Stomach (tissue), 9 donors: ENCODE measurements around the gene MED22. TPM values are rescaled to one million over a fixed set of nuclear protein-coding genes. Genes with fewer than 3 reads are reported as not detected.

ENCODE experiments used
- DNase-seq, 2 donors: peaks; one replicate each; pipeline versions ENCODE4 v3.0.0 to v3.0.0-alpha.2; 2013 to 2019
- H3K27ac ChIP-seq, 5 donors: fragments of 200-600 bp in 4 of 5; sonication (generic) in 4 of 5; one replicate each; pipeline ENCODE4 v1.5.1; 2013 to 2019; ENCODE audit warnings: mild to moderate bottlenecking in 1 of 5, moderate library complexity in 1 of 5
- H3K27me3 ChIP-seq, 3 donors: fragments of 200-600 bp; sonication (generic); one replicate each; pipeline ENCODE4 v1.5.1; 2017 to 2019; ENCODE audit warnings: mixed run types in 1 of 3
- H3K36me3 ChIP-seq, 4 donors: fragments of 200-600 bp; sonication (generic); 1 replicate in 3 of 4; 2 replicates in 1 of 4; pipeline ENCODE4 v1.5.1; 2016 to 2019
- H3K4me1 ChIP-seq, 4 donors: fragments of 200-600 bp; sonication (generic); one replicate each; pipeline ENCODE4 v1.5.1; 2016 to 2019
- H3K4me3 ChIP-seq, 4 donors: fragments of 200-600 bp; sonication (generic) in 3 of 4; one replicate each; pipeline ENCODE4 v1.5.1; 2016 to 2019; ENCODE audit warnings: mild to moderate bottlenecking in 1 of 4
- H3K9me3 ChIP-seq, 4 donors: fragments of 200-600 bp; sonication (generic); one replicate each; pipeline ENCODE4 v1.5.1; 2016 to 2019
- CTCF ChIP-seq, 7 experiments: fragments of 450-650 bp in 4 of 7; fragments of 200-600 bp in 3 of 7; sonication (generic) in 3 of 7; IDR thresholded peaks; one replicate each; pipeline ENCODE4 v1.5.1; 2016 to 2019; ENCODE audit warnings: antibody characterized with exemption in 7 of 7, control low read depth in 2 of 7, mild to moderate bottlenecking in 1 of 7
- EP300 ChIP-seq: sonication (generic); formaldehyde crosslinking; IDR thresholded peaks from one replicate; pipeline ENCODE4 v1.6.1; 2017; ENCODE audit warnings: antibody characterized with exemption
- POLR2A ChIP-seq, 4 donors: fragments of 450-650 bp; IDR thresholded peaks; one replicate each; pipeline ENCODE4 v1.6.1; 2016; ENCODE audit warnings: antibody characterized with exemption in 4 of 4, control low read depth in 2 of 4, mild to moderate bottlenecking in 1 of 4, moderate library complexity in 1 of 4
- POLR2AphosphoS5 ChIP-seq, 3 donors: sonication (generic); formaldehyde crosslinking; IDR thresholded peaks; one replicate each; pipeline ENCODE4 v1.6.1; 2016; ENCODE audit warnings: antibody characterized with exemption in 3 of 3
- WGBS, 5 donors: extraction: QIAGEN DNeasy Blood & Tissue Kit in 3 of 5; methylation state at CpG; one replicate each; pipeline versions ENCODE4 v1.1.5 to v1.1.7; 2013 to 2018; 5-methylcytosine and 5-hydroxymethylcytosine counted together
- intact Hi-C: fragments of 100-400 bp; cut with DNase I; formaldehyde crosslinking; loops from one replicate; pipeline ENCODE4 v1.15.1; 2023; ENCODE audit warnings: low total_unique reads
- polyA plus RNA-seq, 3 donors: library from polyadenylated mRNA; stranded (reverse); fragments of 200-250 nt; gene quantifications; one replicate each; pipeline ENCODE4 v1.2.3, GENCODE V29; 2013
- total RNA-seq, 5 donors: library from RNA; depleted of rRNA; stranded (reverse); fragments of >200 nt; gene quantifications; one replicate each; pipeline versions ENCODE4 v1.1.0 to v1.2.3, GENCODE V29; 2014 to 2016
- donor health status: healthy with polysubstance abuse.
- donor health status: Bipolar disorder and iron deficiency.
- donor health status: healthy.

MED22 gene
- total and polyA plus RNA-seq, 8 donors: 4.7 to 27.7 (median 20.0) TPM

DNA sequence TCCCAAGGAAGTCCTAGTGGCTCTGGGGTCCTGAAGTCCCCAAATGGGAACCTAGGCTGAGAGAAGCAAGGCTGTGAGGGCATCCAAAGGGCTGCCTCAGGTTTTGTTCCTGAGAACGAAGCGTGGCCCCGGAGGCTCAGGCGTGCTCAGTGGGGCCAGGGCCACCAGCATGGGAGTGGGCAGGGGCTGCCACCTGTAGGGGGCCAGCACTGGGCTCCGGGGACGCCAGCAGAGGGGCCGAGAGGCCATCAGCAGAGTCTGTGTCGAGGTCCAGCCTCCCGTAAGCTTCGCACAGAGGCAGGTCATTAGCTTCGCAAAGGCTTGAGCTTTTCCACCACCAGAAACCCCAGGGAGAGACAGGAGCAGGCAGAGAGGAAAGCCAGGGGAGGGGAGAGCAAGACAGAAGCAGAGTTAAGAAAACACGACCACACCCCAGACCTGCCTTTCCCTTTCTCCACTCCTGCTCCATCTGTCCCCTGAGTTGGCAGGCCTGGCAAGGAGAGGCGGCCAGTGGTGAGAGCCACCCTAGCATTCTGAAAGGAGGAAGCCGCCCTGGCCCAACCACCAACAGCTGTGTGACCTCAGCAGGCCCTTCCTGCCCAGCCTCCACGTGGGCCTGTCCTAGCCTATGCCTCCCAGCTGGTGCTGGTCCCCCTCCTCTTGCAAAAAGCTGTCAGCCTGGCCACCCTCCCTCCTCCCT, 6.4 kb downstream of the MED22 start:
- H3K27me3 ChIP-seq: no peaks in the 10 kb centered on the region
- H3K9me3 ChIP-seq: no peaks in the 10 kb centered on the region
- whole genome bisulfite sequencing, 5 donors: 83 to 89% (median 84%) methylated on average over 13 to 15 of the region's 15 CpGs
- DNase-seq: no peak
- peak overlapping the region in 1 of 4 donors; percentile 4 for H3K4me3 ChIP-seq
- no peak for TF ChIP-seq POLR2A (IDR thresholded peaks at IDR 0.05)
- TF ChIP-seq POLR2AphosphoS5 (IDR thresholded peaks at IDR 0.05): no peak
- TF ChIP-seq CTCF (IDR thresholded peaks at IDR 0.05): no peak
- TF ChIP-seq EP300: no peak
- intact Hi-C loops: no loop called here
- peaks cover 58 to 78% (median 72%) of the 10 kb centered on the region in 4 donors for H3K36me3 ChIP-seq
- H3K4me1 ChIP-seq: peaks cover 9 to 48% (median 19%) of the 10 kb centered on the region in 4 donors
- peak overlapping the region in 3 of 5 donors; percentile 20 to 39 (median 21) for H3K27ac ChIP-seq

DNA sequence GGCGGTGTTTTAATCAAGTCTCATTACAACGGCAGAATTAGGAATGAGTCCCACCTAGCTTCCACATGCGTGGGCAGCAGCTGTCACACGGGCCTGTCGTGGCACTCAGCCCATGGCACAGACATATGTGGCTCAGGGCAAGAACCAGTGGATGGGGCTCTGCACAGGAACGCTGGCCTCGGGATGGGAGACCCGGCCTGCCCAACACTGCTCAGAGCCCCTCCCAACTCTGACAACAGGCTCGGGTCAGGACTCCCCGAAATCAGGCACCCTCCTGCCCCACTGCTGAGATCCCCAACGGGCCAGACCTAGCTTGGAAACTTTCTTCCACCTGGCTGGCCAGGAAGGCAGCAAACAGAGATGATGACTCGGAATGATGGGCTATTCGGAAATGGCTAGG, 7.0 kb downstream of the MED22 start:
- Histone ChIP-seq H3K27me3 (no peaks in the 10 kb centered on the region), H3K36me3 (peaks cover 58 to 76% (median 71%) of the 10 kb centered on the region in 4 donors), H3K4me1 (peaks cover 5 to 46% (median 18%) of the 10 kb centered on the region in 4 donors), H3K4me3 (peak overlapping the region in 1 of 4 donors; percentile 21), H3K9me3 (no peaks in the 10 kb centered on the region), H3K27ac (peak overlapping the region in 2 of 5 donors; percentile 21 to 39)
- no peak for DNase-seq
- intact Hi-C loops: no loop called here
- TF ChIP-seq EP300: no peak
- TF ChIP-seq POLR2A (IDR thresholded peaks at IDR 0.05): no peak
- TF ChIP-seq CTCF (IDR thresholded peaks at IDR 0.05): no peak
- no peak for TF ChIP-seq POLR2AphosphoS5 (IDR thresholded peaks at IDR 0.05)
- 86 to 91% (median 89%) methylated on average over 13 of the region's 13 CpGs for WGBS, 5 donors

DNA sequence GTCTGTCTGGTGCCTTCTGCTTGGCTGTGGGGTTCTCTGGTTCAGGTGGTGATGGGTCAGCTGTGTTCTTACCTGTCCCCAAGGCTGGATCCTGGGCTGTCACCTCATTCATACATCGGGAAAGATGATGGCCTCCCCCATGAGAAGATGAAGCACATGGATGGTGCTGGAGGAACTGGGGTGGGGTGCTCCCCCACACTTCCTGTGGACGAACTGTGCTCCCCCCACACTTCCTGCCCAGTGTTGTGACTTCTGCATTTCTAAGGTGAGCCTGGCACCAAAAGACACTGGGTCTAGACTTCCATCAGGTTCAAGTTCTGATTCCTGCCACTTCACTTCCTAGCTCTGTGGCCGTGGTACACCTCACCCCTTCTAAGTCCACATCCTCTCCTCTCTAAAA, 7.7 kb downstream of the MED22 start:
- Histone ChIP-seq H3K9me3 (no peaks in the 10 kb centered on the region), H3K27ac (peak overlapping the region in 2 of 5 donors; percentile 21 to 39), H3K36me3 (peaks cover 53 to 70% (median 65%) of the 10 kb centered on the region in 4 donors), H3K4me3 (peak overlapping the region in 1 of 4 donors; percentile 21), H3K4me1 (peaks cover 6 to 45% (median 15%) of the 10 kb centered on the region in 4 donors), H3K27me3 (no peaks in the 10 kb centered on the region)
- no peak for DNase-seq
- TF ChIP-seq CTCF (IDR thresholded peaks at IDR 0.05): no peak
- TF ChIP-seq EP300: no peak
- TF ChIP-seq POLR2AphosphoS5 (IDR thresholded peaks at IDR 0.05): no peak
- no peak for TF ChIP-seq POLR2A (IDR thresholded peaks at IDR 0.05)
- WGBS, 5 donors: 59 to 86% (median 74%) methylated on average over 2 to 3 of the region's 3 CpGs
- intact Hi-C loops: no loop called here

DNA sequence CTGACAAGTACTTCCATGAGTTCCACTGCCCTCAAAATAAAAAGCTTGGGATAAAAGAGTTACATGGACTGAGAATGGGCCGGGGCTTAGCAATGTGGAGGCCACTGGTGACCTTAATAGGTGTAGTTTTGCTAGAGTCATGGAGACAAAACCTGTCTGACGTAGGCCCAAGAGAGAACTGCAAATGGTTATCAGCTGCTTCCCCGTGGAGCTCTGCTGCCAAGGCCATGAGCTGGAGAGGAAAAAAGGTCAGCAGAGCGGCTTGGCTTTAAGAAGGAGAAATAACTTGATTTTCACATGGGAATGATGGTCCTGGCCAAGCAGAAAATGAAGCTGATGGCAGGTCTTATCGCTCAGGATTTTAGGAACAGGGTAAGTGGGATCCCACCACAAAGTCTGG, 8.3 kb downstream of the MED22 start:
- Histone ChIP-seq H3K36me3 (peaks cover 49 to 64% (median 58%) of the 10 kb centered on the region in 4 donors), H3K4me3 (no peak overlapping the region), H3K27ac (peak overlapping the region in 1 of 5 donors; percentile 21), H3K4me1 (peaks cover 13 to 51% (median 21%) of the 10 kb centered on the region in 4 donors), H3K27me3 (no peaks in the 10 kb centered on the region), H3K9me3 (no peaks in the 10 kb centered on the region)
- 70 to 85% (median 72%) methylated on average over 5 of the region's 5 CpGs for WGBS, 5 donors
- TF ChIP-seq POLR2A (IDR thresholded peaks at IDR 0.05): no peak
- no peak for TF ChIP-seq CTCF (IDR thresholded peaks at IDR 0.05)
- TF ChIP-seq EP300: no peak
- TF ChIP-seq POLR2AphosphoS5 (IDR thresholded peaks at IDR 0.05): no peak
- intact Hi-C loops: no loop called here
- DNase-seq: no peak
